DMS79 treated with DMSO at 0.1 percent for 48 hours (cell line): ENCODE measurements around the gene PRSS21.

Experiments
- DNase-seq: peaks from one replicate; lab custom pipeline; 2025; lab: John Stamatoyannopoulos, UW

The PRSS21 gene

DNA sequence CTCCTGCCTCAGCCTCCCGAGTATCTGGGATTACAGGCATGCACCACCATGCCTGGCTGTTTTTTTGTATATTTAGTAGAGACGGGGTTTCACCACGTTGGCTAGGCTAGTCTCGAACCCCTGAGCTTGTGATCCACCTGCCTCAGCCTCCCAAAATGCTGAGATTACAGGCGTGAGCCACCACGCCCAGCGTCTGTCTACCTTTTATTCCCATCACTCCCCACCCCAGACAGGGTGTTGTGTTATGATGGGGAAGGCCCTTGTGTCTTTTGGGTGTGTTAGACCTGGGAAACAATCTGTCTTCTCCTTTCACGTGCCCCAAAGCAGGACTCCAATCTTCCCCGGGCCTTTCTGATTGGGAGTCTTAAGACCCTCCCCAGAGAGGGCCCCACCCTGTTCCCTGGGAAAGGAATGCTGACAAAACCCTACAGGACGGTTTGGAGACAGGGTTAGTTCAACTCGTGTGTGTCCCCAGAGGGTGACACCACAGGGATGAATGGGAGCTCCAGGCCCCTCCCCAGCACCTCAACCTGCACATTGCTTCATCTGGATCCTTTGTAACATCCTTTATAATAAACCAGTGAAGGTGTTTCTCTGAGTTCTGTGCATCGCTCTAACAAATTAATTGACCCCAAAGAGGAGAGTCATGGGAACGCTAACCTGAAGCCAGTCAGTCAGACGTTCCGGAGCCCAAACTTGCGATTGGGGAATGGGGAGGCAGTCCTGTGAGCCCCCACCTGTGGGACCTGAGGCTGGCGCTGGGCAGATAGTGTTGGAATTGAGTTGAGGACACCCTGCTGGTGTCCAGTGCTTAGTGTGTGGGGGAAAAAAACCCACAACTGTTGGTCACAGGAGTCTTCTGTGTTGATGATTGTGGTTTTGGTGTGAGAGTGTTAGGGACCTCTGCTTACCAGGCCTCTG, 36.8 kb upstream of the PRSS21 start:
- no peak for DNase-seq

DNA sequence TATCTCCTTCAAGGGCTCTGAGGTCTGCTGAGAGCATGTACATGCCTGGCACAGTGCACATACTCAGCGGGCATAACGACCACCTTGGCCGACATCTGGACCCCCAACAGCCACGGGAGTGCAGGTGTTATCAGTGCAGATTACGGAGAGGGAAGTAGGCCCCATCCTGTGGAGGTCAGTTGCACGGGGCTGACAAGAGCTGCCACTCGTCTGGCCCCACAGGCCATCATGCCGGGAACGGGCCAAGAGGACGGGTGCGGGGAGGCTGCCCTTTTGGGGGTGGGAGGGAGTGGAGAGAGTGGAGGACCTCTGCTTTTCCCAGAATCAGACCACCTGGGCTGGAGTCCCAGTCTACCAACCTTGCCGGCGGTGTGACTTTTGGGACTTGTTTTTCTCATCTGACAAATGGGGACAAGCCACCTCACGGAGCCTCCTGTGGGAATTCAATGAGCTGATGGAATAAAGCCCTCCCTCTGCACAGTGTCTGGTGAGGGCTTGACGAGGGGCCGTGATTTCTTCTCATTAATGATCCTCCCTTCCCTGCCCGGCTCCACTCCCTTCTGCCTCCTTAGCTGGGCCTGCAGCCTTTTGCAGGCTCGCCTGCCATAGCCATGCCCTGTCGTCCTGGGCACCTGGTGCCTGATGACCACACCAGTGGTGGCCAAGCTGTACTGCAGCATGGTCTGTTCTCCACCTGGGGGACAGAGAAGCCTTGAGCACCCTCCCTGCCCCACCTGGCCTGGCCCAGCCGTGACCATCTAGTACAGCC, 34.3 kb upstream of the PRSS21 start:
- DNase-seq, result no peak

GRCh38 chr16:2783581-2784357, 33.3 kb upstream of the PRSS21 start:
- no peak for DNase-seq

DNA sequence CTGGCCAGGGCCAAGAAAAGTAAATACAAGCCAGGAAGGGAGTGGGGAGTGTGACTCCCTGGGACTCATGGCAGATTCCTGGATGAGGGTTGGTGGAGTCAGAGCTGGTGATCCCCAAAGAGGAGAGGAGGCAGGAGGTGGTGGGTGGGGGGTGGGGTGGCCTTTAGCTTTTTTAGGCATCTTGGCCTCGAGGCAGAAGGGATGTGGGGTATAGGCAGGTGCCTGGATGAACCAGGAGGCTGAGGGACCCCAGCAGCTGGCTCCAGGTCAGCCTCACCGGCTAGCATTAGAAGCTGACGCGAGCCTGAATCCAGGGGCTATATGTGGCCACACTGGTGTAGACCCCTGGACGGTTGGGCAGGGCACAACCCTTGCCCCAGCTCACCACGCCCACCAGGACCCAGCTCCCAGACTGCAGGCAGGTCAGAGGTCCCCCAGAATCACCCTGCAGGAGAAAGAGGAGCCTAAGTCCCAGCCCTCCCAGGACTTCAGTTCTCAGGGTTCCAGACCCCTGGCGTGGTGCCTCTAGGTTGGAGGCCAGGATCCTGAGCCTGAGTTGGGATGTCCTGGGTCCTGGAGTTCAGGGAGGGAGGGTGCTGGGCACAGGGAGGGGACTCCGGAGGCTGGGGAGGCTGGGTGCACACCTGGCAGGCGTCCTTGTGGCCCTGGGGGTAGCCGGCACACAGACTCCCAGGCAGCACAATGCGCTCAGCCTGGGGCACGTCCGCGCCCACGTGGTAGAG, 32.5 kb upstream of the PRSS21 start:
- no peak for DNase-seq

- no peak for DNase-seq
These were observed 31.7 kb upstream of the PRSS21 start for GRCh38 chr16:2785101-2785991.

DNA sequence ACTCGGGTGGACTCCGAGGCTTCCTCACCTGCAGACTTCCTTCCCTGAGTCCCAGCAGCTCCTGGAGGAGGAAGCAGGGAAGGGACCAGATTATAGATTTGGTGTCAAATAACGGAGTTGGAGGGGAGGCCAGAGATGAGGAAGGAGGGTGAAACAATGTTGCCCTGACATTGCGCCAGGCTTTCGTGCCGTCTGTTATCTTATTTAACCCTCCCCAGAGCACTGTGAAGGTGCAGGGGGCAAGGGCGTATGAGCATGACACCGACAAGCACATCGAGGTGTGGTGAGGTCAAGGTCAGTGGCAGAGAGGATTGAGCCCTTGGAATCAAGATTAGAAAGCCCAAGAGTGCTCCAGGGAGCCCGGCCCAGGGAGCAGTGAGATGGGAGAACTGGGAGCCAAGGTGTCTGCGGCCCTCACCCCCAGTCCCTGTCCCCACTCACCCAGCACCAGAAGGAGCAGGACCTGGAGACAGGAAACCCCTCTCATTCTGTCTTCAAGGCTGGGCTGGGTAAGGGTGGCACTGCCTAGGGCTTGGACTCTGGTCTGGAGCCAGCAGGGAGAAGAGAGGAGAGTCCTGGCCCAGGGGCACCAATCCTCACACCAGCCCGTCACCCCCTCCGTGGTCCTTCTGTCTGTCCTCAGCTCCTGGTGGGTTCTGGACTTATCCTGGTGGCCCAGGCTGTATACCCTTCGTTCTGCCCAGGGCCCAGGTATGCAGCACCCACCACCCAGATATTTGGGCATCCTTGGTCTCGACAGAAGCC, 30.8 kb upstream of the PRSS21 start:
- DNase-seq, result no peak

DNA sequence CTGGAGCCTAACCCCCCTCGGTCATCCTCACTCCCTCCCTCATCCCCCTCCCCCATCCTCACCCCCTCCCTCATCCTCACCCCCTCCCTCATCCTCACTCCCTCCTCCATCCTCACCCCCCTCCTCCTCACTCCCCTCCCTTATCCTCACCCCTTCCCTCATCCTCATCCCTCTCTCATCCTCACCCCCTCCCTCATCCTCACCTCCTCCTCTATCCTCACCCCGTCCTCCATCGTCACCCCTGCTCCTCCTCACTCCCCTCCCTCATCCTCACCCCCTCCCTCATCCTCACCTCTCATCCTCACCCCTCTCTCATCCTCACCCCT, 30.2 kb upstream of the PRSS21 start:
- DNase-seq, result no peak

GRCh38 chr16:2787406-2787805, 29.6 kb upstream of the PRSS21 start, which contains the start of gene PRSS33:
Gene PRSS33 (minus strand): TSS chr16:2787560. CDS start chr16:2786547, 1,013 bp downstream.
- no peak for DNase-seq

- DNase-seq, result no peak
These were observed 29.1 kb upstream of the PRSS21 start for GRCh38 chr16:2787961-2788360.

GRCh38 chr16:2790631-2791030, 26.4 kb upstream of the PRSS21 start:
- no peak for DNase-seq

- DNase-seq, result no peak
These were observed 25.9 kb upstream of the PRSS21 start for GRCh38 chr16:2791174-2791573.

DNA sequence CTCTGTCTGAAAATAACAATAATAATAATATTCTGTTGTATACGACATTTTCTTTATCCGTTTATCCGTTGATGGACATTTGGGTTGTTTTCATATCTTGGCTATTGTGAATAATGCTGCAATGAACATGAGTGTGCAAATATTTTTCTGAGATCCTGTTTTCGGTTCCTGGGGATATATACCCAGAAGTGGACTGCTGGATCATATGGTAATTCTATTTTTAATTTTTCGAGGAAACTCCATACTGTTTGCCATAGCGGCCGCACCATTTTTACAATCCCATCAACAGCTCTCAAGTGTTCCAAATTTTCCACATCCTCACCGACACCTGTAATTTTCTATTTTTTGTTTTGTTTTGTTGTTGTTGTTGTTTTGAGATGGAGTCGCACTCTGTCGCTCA, 24.1 kb upstream of the PRSS21 start:
- DNase-seq, result no peak

- no peak for DNase-seq
These were observed 21.5 kb upstream of the PRSS21 start for GRCh38 chr16:2795395-2796143.

DNA sequence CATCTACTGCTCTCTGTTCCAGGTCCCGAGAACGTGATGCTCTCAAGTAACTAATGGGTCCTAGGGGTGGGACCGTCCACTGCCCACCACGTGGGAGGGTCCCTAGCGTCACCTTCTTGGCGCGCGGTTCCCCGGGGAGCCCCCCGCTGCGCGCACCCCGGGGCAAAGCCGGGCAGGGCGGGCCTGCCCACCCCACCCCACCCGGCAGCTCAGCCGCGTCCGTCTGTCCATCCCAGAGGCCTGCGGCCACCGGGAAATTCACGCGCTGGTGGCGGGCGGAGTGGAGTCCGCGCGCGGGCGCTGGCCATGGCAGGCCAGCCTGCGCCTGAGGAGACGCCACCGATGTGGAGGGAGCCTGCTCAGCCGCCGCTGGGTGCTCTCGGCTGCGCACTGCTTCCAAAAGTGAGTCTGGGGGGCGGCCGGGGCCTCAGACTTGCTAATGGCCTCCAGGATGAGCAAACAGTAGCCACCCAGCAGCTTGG, 18.3 kb upstream of the PRSS21 start:
- no peak for DNase-seq

DNA sequence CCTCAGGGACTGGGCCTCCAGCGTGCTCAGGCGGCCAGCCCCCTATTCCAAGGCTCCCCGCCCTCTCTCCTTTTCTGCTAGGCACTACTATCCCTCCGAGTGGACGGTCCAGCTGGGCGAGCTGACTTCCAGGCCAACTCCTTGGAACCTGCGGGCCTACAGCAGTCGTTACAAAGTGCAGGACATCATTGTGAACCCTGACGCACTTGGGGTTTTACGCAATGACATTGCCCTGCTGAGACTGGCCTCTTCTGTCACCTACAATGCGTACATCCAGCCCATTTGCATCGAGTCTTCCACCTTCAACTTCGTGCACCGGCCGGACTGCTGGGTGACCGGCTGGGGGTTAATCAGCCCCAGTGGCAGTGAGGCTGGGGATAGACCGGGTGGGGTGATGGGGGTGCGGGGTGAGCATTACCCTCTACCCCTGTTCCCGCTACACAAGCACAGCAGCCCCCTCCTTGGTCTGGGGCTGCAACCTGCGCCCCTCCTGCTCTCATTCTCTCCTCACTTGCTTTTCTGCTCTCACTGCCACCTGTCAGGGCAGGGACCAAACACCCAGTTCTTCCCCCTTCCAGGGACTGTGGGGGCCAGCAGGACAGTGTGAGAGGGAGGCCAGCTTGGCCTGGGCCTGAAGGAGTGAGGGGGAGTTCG, 17.7 kb upstream of the PRSS21 start:
- DNase-seq, result no peak

DNA sequence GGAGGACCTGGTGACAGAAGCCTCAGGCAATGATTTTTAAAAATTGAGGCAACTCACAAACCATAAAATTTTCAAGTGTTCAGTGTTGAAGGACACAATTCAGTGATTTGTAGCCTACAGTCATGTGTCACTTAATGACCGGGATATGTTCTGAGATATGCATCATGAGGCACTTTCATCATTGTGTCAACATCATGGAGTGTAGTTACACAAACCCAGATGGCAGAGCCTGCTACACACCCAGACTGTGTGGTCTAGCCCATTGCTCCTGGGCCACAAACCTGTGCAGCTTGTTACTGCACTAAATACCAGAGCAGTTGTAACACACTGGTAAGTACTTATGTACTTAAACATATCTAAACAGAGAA, 17.2 kb upstream of the PRSS21 start:
- peak; percentile 11 for DNase-seq

DNA sequence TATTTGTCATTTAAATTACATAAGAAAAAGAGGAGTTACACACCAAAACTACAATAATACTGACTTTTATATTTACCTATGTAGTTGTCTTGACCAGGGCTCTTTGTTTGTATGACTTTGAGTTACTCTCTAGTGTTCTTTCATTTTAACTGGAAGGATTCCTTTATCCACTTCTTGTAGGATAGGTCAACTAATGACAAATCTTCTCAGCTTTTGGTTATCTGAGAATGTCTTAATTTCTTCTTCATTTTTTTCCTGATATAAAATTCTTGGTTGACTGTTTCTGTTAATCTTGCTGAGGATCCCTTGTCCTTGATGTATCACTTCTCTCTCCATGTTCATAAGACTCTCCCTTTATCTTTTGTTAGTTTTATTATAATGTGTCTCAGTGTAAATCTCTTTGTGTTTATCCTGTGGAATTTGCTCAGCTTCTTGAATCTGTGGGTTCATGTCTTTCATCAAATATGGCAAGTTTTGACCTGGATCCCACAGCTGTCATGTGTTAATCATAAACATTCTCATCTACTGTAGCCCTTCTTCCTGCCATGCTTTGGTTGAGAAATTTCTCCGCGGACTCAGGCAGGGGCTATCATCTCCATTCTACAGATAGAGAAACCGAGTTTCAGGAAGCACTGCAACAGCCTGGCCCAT, 13.4 kb upstream of the PRSS21 start:
- DNase-seq, result no peak

DNA sequence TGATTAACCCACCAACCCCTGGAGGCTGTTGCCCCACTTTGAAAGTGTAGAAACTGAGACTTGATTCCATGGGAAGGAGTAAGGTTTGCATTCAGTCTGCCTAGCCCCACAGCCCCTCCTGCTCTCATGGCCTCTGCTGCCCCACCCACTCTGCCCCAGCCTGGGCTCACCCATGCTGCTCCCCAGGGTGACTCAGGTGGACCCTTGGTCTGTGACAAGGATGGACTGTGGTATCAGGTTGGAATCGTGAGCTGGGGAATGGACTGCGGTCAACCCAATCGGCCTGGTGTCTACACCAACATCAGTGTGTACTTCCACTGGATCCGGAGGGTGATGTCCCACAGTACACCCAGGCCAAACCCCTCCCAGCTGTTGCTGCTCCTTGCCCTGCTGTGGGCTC, 12.3 kb upstream of the PRSS21 start:
- no peak for DNase-seq
